ENCODE data around the gene DUSP2.

GRCh38 chr2:96171831-96172230 lies 26.6 kb upstream of the DUSP2 start:
- TF ChIP-seq GATA2 (IDR thresholded peaks at IDR 0.05; ENCODE audit: low read depth, low read length) (no peak), GATA3 (IDR thresholded peaks at IDR 0.05; ENCODE audit: low read depth, low read length) (no peak)
